Limb (tissue), 2 donors: ENCODE data around the gene RBPJ.
"Not testable (repeated sequence)": the region's sequence is repeated elsewhere in the genome, so short reads cannot be mapped to it uniquely, and the experiment has no call there.

Experiments
- DNase-seq, 2 donors: peaks; one replicate each; pipeline ENCODE4 v3.0.0-alpha.2; 2016; ENCODE audit errors: extremely low spot score in 2 of 2

Gene RBPJ

GRCh38 chr4:26300314-26301307, 20.2 kb upstream of the RBPJ start:
- no peak for DNase-seq

GRCh38 chr4:26302031-26302899, 18.5 kb upstream of the RBPJ start:
- DNase-seq: no peak

- no peak for DNase-seq
These were observed 17.8 kb upstream of the RBPJ start for GRCh38 chr4:26303008-26303407.

DNA sequence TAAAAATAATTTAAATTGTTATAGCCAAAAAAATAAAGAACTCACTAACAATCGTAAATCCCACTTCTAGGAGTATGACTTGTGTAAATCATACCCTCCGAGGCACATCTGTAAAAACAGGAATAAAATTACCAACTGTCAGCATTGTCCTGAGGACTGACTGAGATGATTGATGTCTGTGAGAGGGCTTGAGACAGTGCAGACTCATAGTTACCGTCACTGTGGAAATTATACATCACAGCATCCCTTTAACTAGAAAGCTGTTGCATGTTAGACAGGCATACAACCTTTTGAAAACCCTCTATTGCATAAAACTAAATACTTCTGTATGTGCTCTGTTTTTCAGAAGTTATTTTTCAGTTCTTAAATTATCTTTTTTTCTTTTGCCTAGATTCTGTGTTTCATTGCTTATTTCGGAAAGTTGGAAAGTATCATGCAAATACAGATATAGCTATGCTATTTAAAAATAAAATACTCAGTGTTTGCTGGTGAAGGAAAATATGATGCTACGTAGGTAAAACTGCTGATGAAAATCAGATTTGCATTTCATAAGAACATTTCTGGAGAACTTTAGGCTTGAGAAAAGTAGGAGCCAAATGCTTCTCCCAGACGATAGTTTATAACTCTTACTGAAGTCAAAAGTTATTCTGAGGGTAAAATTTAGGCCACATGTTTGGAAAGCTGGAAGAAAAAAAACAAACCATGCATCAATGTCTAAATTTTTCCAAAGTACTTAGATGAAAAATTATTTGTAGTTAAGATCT, 13.6 kb upstream of the RBPJ start:
- DNase-seq: no peak

- DNase-seq: no peak
These were observed 12.2 kb upstream of the RBPJ start for GRCh38 chr4:26308568-26308967.

DNA sequence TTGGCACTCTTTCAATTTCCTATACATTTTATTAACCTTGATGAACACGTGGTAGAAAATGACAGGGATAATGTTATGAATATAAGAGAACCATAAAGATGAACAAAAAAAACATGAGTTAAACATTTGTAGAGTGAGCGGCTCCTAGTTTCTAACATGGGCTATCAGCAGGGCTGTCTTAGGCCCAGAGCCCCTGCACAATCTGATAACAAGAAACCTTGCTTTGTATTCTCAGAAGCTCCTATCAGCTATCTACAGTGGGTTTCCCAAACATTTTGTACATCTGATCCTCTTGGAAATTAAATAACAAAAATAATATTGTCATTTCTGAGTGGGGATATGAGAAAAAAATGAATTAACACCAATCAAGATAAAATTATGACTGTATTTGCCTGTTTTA, 10.6 kb upstream of the RBPJ start:
- no peak for DNase-seq

- DNase-seq: no peak
These were observed 9.2 kb upstream of the RBPJ start for GRCh38 chr4:26311633-26312032.

- DNase-seq: not testable (repeated sequence)
These were observed 5.4 kb upstream of the RBPJ start for GRCh38 chr4:26315316-26315932.

DNA sequence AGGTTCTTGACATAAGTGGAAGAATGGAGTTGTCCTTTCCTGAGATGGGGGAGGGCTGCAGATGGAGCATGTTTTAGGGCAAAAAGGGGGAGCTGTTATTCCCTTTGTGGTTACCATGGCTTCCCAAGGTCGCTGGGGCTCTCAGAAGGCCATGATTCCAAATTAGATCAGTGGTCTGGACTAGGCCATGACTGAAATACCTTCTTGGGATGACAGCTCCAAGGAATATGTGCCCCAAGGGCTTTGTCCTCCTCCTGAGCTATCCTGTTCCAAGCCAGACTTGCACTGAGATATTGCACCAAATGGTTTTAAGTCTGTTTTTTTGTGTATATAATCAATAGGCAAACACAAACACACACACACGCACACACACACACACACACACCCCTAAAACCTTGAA, 3.0 kb upstream of the RBPJ start:
- DNase-seq: no peak

DNA sequence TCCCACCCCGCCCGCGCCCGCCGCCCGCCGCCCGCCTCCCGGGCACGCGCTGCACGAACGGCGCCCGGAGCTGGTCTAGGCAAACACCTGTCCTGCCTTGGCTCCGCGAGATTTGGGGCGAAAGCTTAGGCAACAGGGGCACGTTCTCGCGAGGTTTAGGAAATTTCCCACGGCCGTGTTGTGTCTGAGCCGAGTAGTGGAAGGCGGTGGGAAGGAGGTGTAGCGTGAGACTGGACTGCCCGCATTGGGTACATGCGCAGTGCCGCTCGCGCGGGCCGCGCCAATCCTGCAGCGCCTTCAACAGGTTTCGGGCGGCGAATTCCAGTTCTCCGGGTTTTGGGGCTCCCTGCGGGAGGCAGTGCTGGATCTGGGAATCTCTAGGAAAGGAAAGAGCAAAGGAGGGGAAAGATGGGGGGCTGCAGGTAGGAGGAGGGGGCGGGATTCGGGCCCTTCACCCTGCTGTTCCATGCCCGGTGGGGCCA, 1.3 kb upstream of the RBPJ start:
- DNase-seq: peak; percentile 97 to 98

DNA sequence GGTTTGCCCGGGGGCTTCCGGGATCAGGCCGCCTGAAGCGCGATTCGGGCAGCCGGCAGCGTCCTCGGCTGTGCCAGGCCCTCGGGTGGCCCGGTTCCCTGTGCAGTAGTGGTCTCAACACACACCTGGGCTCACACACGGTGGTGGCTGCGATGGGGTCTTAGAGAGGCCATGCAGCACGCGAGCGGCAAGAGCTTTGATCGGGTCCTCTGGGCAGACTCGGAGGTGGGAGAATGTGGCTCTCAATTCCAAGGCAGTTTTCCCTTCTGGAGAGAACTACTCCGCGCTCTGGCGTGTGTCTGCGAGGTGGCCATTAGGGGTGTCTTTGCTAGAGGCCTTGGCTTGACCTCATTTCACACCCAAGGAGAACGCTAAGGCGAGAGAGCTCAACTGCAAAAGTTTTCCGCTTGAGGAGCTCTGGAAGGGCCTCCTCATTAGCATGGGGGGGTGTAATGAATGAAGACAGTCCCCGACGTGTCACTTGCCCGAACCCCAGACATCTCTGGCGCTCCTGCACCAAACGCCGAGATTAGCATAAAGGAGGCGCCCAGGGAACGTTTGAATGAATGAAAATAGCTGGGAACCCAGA, 771 bp upstream of the RBPJ start:
- peak in 1 of 2 donors; percentile 30 for DNase-seq

- DNase-seq: peak; percentile 47 to 77
These were observed 783 bp downstream of the RBPJ start for GRCh38 chr4:26321373-26322221.

DNA sequence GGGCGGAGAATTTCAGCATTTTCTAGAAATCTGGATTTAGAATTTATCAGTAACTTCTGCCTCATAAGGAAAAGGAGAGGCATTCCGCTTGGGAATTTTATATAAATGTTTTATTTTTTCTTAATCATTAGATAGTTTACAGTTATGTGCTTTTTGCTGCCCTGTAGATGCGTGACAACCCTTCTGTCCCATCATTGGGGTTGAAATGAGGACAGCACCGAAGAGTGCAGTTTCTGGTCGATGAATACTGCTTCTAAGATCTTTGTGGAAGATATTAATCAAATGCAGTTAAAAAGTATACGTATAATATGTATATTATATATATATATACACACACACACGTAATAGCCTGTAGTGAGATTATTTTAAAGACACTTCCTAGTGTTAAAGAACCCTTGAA, 1.5 kb downstream of the RBPJ start:
- no peak for DNase-seq

DNA sequence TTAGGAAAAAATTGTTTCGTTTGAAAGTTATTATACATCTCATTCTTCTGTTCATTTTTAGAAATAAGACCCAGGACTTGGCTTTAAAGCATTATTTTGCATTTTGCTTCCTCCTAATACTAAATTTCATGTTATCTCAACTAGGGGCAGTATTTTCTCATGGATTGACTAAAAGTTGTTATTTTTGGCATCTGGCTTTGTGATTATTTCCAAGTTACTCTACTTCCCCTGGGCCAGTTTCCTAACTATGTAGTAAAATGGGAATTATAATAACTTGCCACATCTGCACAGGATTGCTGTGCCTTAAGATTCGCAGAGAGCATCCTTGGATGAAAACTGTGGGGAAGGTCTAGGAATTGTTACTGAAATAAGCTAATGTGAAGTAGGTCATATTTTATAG, 3.0 kb downstream of the RBPJ start:
- DNase-seq: peak in 1 of 2 donors; percentile 59

DNA sequence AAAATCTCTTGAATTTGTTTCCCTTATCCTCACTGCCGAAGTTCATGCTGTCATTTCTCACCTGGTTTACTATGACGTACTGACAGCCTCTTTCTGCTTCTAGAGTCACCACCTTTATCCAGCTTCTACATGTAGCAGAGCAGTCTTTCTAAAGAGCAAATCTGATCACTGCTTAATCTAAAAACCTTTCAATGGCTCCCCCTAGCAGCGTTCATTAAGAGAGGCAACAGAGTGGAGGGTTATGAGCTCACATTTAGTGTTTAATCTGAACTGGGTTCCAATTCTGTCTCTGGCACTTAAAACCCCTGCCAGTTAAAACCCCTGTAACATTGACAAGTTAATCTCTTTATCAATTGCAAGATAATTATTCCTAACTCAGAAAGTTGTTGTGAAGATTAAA, 4.4 kb downstream of the RBPJ start:
- peak in 1 of 2 donors; percentile 36 for DNase-seq

- no peak for DNase-seq
These were observed 6.0 kb downstream of the RBPJ start for GRCh38 chr4:26326791-26327190.

- DNase-seq: peak in 1 of 2 donors; percentile 71
These were observed 9.5 kb downstream of the RBPJ start for GRCh38 chr4:26330186-26330787.

DNA sequence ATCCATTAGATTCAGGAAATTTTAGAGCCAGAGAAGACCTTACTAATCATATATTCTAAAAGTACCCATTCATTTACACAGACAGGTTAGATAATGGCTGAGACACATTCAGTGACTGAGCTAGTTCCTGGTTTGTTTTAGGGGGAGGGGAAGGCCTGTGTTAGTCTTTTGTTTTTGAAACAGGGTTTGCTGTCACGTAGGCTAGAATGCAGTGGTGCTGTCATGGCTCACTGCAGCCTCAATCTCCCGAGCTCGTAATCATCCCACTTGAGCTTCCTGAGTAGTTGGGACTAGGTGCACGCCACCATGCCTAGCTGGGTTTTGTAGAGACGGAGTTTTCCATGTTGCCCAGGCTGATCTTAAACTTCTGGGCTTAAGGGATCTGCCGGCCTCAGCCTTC, 10.1 kb downstream of the RBPJ start:
- no peak for DNase-seq

DNA sequence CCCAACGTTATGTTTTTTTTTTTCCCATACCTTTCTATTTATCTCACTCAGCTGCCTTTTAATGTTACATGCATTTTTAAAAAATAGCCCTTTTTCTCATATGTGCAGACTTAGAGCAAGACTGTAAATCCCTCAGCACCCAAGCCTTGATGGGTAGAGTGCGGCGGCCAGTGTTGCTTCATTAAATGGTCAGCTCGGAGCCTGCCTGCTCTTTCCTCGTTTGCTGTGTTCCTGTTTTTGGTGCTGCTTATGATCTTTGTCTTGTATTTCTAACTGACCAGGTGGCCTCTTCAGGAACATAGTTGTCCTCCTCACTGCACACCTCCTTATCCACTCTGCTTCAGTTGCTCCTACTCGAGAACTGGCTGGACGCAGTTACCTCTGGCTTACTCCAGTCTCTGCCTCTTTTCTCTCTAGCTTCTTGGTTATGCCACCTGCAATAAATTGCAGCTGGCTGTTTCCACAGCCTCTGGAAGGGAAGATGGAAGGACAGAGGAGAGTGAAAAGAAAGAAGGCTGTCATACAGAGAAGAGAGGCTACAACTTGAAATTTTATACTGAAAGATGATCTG, 10.7 kb downstream of the RBPJ start:
- DNase-seq: no peak
